Mesendoderm (in vitro differentiated cells): ENCODE data around the gene PSORS1C1.
A peak's percentile ranks its signal among the peaks of the same experiment; 100 is the strongest.

ENCODE experiments used
- DNase-seq: peaks from one replicate; pipeline ENCODE4 v3.0.0; 2013
- H2AK5ac ChIP-seq: 2 replicates; pipeline ENCODE4 v1.6.1; 2013; ENCODE audit warnings: low read length, inconsistent platforms
- H2BK120ac ChIP-seq: 2 replicates; pipeline ENCODE4 v1.6.1; 2013; ENCODE audit warnings: low read depth, mild to moderate bottlenecking, low read length, moderate library complexity, mixed read lengths
- H2BK15ac ChIP-seq: replicated peaks from 2 replicates; pipeline ENCODE4 v1.6.1; 2013; ENCODE audit warnings: low read depth, mild to moderate bottlenecking, moderate library complexity
- H2BK5ac ChIP-seq: 2 replicates; pipeline ENCODE4 v1.6.1; 2013; ENCODE audit warnings: low read length, inconsistent platforms
- H3K18ac ChIP-seq: 2 replicates; pipeline ENCODE4 v1.6.1; 2013; ENCODE audit warnings: mild to moderate bottlenecking, low read length, mixed read lengths
- H3K23ac ChIP-seq: one replicate; pipeline ENCODE4 v1.6.1; 2013; ENCODE audit warnings: low read length
- H3K27ac ChIP-seq: 2 replicates; pipeline ENCODE4 v1.5.1; 2013; ENCODE audit warnings: low read depth, mild to moderate bottlenecking, inconsistent platforms, low read length, moderate library complexity
- H3K27me3 ChIP-seq: 2 replicates; pipeline ENCODE4 v1.6.1; 2013; ENCODE audit warnings: low read length, control low read depth, mild to moderate bottlenecking, inconsistent platforms; ENCODE audit not compliant: insufficient read depth, poor library complexity
- H3K36me3 ChIP-seq: 2 replicates; pipeline ENCODE4 v1.6.1; 2013; ENCODE audit warnings: low read length, inconsistent platforms; ENCODE audit not compliant: control insufficient read depth, insufficient read depth
- H3K4ac ChIP-seq: one replicate; pipeline ENCODE4 v1.6.1; 2013; ENCODE audit warnings: low read depth, mild to moderate bottlenecking, low read length, moderate library complexity
- H3K4me1 ChIP-seq: 2 replicates; pipeline ENCODE4 v1.6.1; 2013; ENCODE audit warnings: low read depth, low read length, inconsistent platforms; ENCODE audit not compliant: control insufficient read depth
- H3K4me2 ChIP-seq: 2 replicates; pipeline ENCODE4 v1.6.1; 2013; ENCODE audit warnings: low read length
- H3K4me3 ChIP-seq: 2 replicates; pipeline ENCODE4 v1.5.1; 2013; ENCODE audit warnings: mild to moderate bottlenecking, low read length
- H3K56ac ChIP-seq: one replicate; pipeline ENCODE4 v1.6.1; 2013; ENCODE audit warnings: low read length
- H3K79me1 ChIP-seq: 2 replicates; pipeline ENCODE4 v1.6.1; 2013; ENCODE audit warnings: low read length, inconsistent platforms
- H3K79me2 ChIP-seq: 2 replicates; pipeline ENCODE4 v1.6.1; 2013; ENCODE audit warnings: mild to moderate bottlenecking, low read length; ENCODE audit not compliant: control insufficient read depth, insufficient read depth
- H3K9ac ChIP-seq: 2 replicates; pipeline ENCODE4 v1.6.1; 2013; ENCODE audit warnings: low read length, inconsistent platforms
- H4K5ac ChIP-seq: one replicate; pipeline ENCODE4 v1.6.1; 2013; ENCODE audit warnings: low read length
- H4K8ac ChIP-seq: one replicate; pipeline ENCODE4 v1.6.1; 2013; ENCODE audit warnings: low read depth, mild to moderate bottlenecking, control low read depth, low read length, moderate library complexity
- WGBS: extraction: QIAGEN DNeasy Blood & Tissue Kit; methylation state at CpG from one replicate; pipeline ENCODE4 v1.1.7; 2013; ENCODE audit warnings: low lambda C conversion rate, missing lambda C conversion rate; ENCODE audit not compliant: insufficient coverage; ENCODE audit errors: extremely low coverage; 5-methylcytosine and 5-hydroxymethylcytosine counted together

Gene PSORS1C1

DNA sequence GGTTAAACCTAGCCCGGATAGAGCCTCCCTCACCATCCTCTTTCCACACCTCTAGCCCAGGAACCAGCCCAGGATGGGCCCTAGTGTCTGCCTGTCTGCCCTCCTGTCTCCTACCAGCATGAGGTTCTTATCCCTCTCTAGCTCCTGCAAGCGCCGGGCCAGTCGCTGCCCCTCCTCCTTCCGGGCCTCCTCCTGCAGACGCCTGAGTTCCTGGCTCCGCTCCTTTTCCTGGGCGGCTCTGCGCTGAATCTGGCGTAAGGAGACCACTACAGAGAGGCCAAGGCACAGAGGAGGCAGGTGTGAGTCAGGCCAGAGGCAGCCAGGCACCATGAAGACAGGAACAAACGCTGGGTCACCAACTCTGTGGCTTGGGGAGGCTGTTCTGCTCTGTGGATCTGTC, 28.5 kb downstream of the PSORS1C1 start:
- H4K8ac ChIP-seq = no peak overlapping the region
- H3K18ac ChIP-seq = no peak overlapping the region
- peak overlapping the region; percentile 32 for H3K9ac ChIP-seq
- H2BK15ac ChIP-seq = no peak overlapping the region
- H2BK120ac ChIP-seq = no peak overlapping the region
- no CpG with 5 or more reads among the region's 11 CpGs for WGBS
- H3K4me2 ChIP-seq = no peak overlapping the region
- no peak overlapping the region for H4K5ac ChIP-seq
- H3K56ac ChIP-seq = peak overlapping the region; percentile 57
- H3K4me1 ChIP-seq = peaks cover 9% of the 10 kb centered on the region
- H3K36me3 ChIP-seq = peaks cover 2% of the 10 kb centered on the region
- no peak overlapping the region for H3K4me3 ChIP-seq
- no peak overlapping the region for H3K4ac ChIP-seq
- peak; percentile 95 for DNase-seq
- no peak overlapping the region for H2BK5ac ChIP-seq
- H3K27ac ChIP-seq = peak overlapping the region; percentile 22
- H2AK5ac ChIP-seq = no peak overlapping the region
- H3K79me1 ChIP-seq = no peaks in the 10 kb centered on the region
- H3K27me3 ChIP-seq = no peaks in the 10 kb centered on the region
- H3K23ac ChIP-seq = no peak overlapping the region
- no peaks in the 10 kb centered on the region for H3K79me2 ChIP-seq

DNA sequence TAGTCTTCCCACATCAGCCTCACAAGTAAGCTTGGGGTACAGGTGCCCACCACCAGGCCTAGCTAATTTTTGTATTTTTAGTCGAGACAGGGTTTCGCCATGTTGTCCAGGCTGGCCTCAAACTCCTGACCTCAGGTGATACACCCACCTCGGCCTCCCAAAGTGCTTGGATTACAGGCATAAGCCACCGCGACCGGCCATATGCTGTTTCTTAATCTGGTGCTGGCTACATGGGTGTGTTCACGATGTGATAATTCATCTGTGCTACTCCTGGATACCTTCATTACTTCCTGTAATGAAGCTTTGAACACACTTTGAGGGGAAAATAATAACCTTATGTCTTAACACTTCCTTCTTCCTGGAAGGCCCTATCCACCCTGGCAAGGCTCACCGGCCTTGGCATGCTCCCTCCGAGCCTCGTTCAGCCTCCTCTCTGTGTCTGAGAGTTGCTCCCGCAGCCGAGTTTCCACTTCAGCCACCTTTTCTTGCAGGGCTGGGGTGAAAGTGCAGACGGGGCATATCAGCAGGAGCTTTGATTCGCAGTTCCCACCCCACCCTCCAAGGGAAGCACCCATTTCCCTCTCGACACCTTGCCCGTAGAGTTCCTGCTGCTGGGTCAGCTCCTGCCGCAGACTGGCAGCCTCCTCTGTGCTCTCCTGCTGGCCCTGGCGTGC, 29.8 kb downstream of the PSORS1C1 start:
- Histone ChIP-seq H3K18ac (no peak overlapping the region), H2BK5ac (no peak overlapping the region), H3K79me1 (no peaks in the 10 kb centered on the region), H3K79me2 (no peaks in the 10 kb centered on the region), H3K27ac (no peak overlapping the region), H2BK120ac (no peak overlapping the region), H3K4me1 (peaks cover 5% of the 10 kb centered on the region), H3K4me3 (no peak overlapping the region), H2BK15ac (no peak overlapping the region), H2AK5ac (no peak overlapping the region), H3K4ac (no peak overlapping the region), H4K5ac (no peak overlapping the region), H4K8ac (no peak overlapping the region), H3K23ac (no peak overlapping the region), H3K56ac (no peak overlapping the region), H3K4me2 (no peak overlapping the region), H3K36me3 (peaks cover 2% of the 10 kb centered on the region), H3K27me3 (no peaks in the 10 kb centered on the region), H3K9ac (no peak overlapping the region)
- no CpG with 5 or more reads among the region's 18 CpGs for WGBS
- no peak for DNase-seq

DNA sequence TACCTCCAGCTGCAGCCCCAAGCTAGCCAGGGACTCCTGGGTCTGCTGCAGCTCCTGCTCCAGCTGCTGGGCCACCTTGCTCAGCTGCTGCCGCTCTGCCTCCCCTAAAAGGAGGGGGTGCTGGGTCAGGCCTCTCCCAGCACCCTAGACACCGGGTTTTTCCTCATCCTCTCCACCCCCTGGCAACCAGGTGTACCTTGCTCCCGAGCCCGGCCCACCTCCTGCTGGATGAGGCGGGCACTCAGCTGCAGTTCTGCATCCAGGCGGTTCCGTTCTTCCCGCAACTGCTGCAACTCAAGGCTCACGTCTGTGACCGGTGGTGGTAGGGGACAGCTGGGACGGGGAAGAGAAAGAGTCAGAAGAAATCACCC, 30.4 kb downstream of the PSORS1C1 start:
- no peak overlapping the region for H3K56ac ChIP-seq
- H4K8ac ChIP-seq = no peak overlapping the region
- DNase-seq = no peak
- H3K23ac ChIP-seq = no peak overlapping the region
- WGBS = no CpG with 5 or more reads among the region's 11 CpGs
- no peak overlapping the region for H3K4me3 ChIP-seq
- H3K4me2 ChIP-seq = no peak overlapping the region
- H3K27ac ChIP-seq = no peak overlapping the region
- H3K4ac ChIP-seq = no peak overlapping the region
- no peak overlapping the region for H2AK5ac ChIP-seq
- H2BK5ac ChIP-seq = no peak overlapping the region
- no peak overlapping the region for H3K18ac ChIP-seq
- no peak overlapping the region for H2BK120ac ChIP-seq
- peaks cover 5% of the 10 kb centered on the region for H3K4me1 ChIP-seq
- H3K36me3 ChIP-seq = peaks cover 4% of the 10 kb centered on the region
- H3K9ac ChIP-seq = no peak overlapping the region
- no peaks in the 10 kb centered on the region for H3K79me2 ChIP-seq
- H4K5ac ChIP-seq = no peak overlapping the region
- no peaks in the 10 kb centered on the region for H3K79me1 ChIP-seq
- no peaks in the 10 kb centered on the region for H3K27me3 ChIP-seq
- H2BK15ac ChIP-seq = no peak overlapping the region

DNA sequence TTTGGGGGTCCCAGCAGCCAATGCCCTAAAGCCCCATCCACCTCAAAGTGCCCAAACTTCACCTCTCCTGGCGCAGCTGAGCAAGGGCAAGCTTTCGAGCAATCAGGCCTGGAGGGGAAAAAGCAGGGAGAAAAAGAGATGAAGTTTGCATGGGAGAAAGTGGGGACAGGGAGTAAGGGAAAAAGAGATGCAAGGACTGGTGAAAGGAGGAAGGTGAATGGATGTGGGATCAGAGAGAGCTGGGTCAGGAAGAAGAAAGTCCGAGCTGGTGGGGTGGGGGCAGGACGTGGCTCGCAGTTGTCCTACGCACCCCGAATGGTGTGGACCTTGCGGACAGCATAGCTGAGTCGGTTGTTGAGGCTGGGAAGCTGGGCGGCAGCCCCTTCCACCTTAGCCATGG, 30.8 kb downstream of the PSORS1C1 start:
- no peak overlapping the region for H3K23ac ChIP-seq
- H2BK120ac ChIP-seq = no peak overlapping the region
- peaks cover 7% of the 10 kb centered on the region for H3K36me3 ChIP-seq
- H3K4me2 ChIP-seq = no peak overlapping the region
- H3K18ac ChIP-seq = no peak overlapping the region
- no peak overlapping the region for H4K5ac ChIP-seq
- no peak overlapping the region for H2BK5ac ChIP-seq
- no CpG with 5 or more reads among the region's 10 CpGs for WGBS
- peaks cover 5% of the 10 kb centered on the region for H3K4me1 ChIP-seq
- no peaks in the 10 kb centered on the region for H3K79me1 ChIP-seq
- no peak overlapping the region for H3K9ac ChIP-seq
- no peaks in the 10 kb centered on the region for H3K79me2 ChIP-seq
- no peak overlapping the region for H3K56ac ChIP-seq
- H2BK15ac ChIP-seq = no peak overlapping the region
- H2AK5ac ChIP-seq = no peak overlapping the region
- no peaks in the 10 kb centered on the region for H3K27me3 ChIP-seq
- no peak for DNase-seq
- H3K4ac ChIP-seq = no peak overlapping the region
- no peak overlapping the region for H3K4me3 ChIP-seq
- no peak overlapping the region for H4K8ac ChIP-seq
- H3K27ac ChIP-seq = no peak overlapping the region

DNA sequence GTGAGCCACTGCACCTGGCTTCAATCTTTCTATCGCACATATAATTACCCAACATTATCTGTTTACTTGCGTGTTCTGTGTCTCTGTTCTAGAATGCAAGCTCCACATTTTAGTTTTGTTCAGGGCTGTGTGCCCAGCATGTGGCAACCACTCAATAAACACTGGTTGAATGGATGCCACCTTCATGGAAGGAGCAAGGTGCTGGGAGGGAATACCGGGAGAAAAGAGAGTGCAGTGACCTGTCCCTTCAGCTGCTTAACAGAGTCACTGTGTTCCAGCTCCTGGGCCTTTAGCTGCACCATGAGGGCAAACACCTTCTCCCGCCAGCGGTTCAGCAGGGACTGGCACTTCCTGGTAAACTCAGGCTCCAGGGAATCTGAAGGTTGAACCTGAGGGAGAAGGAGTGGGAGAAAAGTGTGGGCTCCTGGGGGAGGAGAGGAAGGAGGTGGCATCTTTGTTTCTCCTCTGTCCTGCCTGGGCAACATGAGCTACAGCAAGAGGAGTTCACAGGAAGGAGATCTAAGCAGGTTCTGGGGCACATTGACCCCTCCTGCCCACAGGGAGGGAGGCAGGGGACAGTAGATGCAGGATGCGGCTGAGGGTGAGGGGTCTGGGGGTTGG, 35.3 kb downstream of the PSORS1C1 start:
- no CpG with 5 or more reads among the region's 6 CpGs for WGBS
- H3K36me3 ChIP-seq = peaks cover 7% of the 10 kb centered on the region
- H3K56ac ChIP-seq = no peak overlapping the region

DNA sequence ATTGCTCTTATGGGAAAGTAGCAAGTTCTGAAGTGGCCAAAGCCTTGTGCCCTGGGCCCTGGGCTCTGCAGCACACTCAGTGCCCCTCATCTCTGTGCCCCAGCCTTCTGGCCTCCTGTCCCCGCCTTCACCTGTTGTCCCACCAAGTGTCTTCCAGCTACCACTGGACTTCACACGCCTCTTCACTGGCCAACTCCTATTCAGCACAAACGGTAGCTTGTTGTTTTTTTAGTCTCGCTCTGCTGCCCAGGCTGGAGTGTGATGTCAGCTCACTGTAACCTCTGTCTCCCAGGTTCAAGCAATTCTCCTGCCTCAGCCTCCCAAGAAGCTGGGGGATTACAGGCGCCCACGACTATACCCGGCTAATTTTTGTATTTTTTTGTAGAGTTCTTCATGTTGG, 38.2 kb downstream of the PSORS1C1 start:
- no peak for DNase-seq
- H3K18ac ChIP-seq = no peak overlapping the region
- no peak overlapping the region for H3K9ac ChIP-seq
- no peaks in the 10 kb centered on the region for H3K27me3 ChIP-seq
- peaks cover 3% of the 10 kb centered on the region for H3K79me1 ChIP-seq
- H3K27ac ChIP-seq = no peak overlapping the region
- H3K56ac ChIP-seq = no peak overlapping the region
- H3K4me2 ChIP-seq = no peak overlapping the region
- H4K5ac ChIP-seq = no peak overlapping the region
- no CpG with 5 or more reads among the region's 7 CpGs for WGBS
- no peak overlapping the region for H2AK5ac ChIP-seq
- H3K23ac ChIP-seq = no peak overlapping the region
- H2BK15ac ChIP-seq = no peak overlapping the region
- H3K36me3 ChIP-seq = peaks cover 5% of the 10 kb centered on the region
- no peak overlapping the region for H3K4me3 ChIP-seq
- H3K4me1 ChIP-seq = peaks cover 3% of the 10 kb centered on the region
- no peak overlapping the region for H4K8ac ChIP-seq
- no peak overlapping the region for H2BK120ac ChIP-seq
- H3K4ac ChIP-seq = no peak overlapping the region
- H3K79me2 ChIP-seq = no peaks in the 10 kb centered on the region
- no peak overlapping the region for H2BK5ac ChIP-seq

More for the DNA sequence above, 35.3 kb downstream of the PSORS1C1 start:
- no peak overlapping the region for H2AK5ac ChIP-seq
- H4K5ac ChIP-seq = no peak overlapping the region
- no peak overlapping the region for H2BK15ac ChIP-seq
- H2BK5ac ChIP-seq = no peak overlapping the region
- H4K8ac ChIP-seq = no peak overlapping the region
- no peak overlapping the region for H3K18ac ChIP-seq
- H3K4me1 ChIP-seq = no peaks in the 10 kb centered on the region
- H3K23ac ChIP-seq = no peak overlapping the region
- H3K79me1 ChIP-seq = no peaks in the 10 kb centered on the region
- H3K9ac ChIP-seq = no peak overlapping the region
- no peak overlapping the region for H3K27ac ChIP-seq
- H3K79me2 ChIP-seq = no peaks in the 10 kb centered on the region
- no peak overlapping the region for H3K4me2 ChIP-seq
- H3K4ac ChIP-seq = no peak overlapping the region
- H3K27me3 ChIP-seq = no peaks in the 10 kb centered on the region
- H3K4me3 ChIP-seq = no peak overlapping the region
- no peak for DNase-seq
- H2BK120ac ChIP-seq = no peak overlapping the region
